HFF-Myc (cell line): ENCODE data around the gene KCNJ6.

Experiments used
- DNase-seq: peaks from one replicate; pipeline ENCODE4 v3.0.0-alpha.2; 2011; ENCODE audit warnings: low read depth; ENCODE audit errors: extremely low read depth
- H3K4me3 ChIP-seq: replicated peaks from 2 replicates; pipeline ENCODE4 v1.5.1; 2011; ENCODE audit warnings: low read depth, mild to moderate bottlenecking, control low read depth, low read length
- CTCF ChIP-seq: IDR thresholded peaks from 2 replicates; pipeline ENCODE4 v1.5.1; 2012; ENCODE audit warnings: mild to moderate bottlenecking, low read depth, low read length, control low read depth; ENCODE audit errors: missing control alignments

KCNJ6 gene

GRCh38 chr21:37751268-37751975 is 164.8 kb downstream of the KCNJ6 start:
- DNase-seq, result no peak
- H3K4me3 ChIP-seq, result no peak overlapping the region
- TF ChIP-seq CTCF, result no peak

- H3K4me3 ChIP-seq, result no peak overlapping the region
- TF ChIP-seq CTCF, result no peak
- DNase-seq, result no peak
Observed at GRCh38 chr21:37749132-37749531, 167.1 kb downstream of the KCNJ6 start.

GRCh38 chr21:37748351-37748750 is 167.9 kb downstream of the KCNJ6 start:
- no peak for TF ChIP-seq CTCF
- H3K4me3 ChIP-seq, result no peak overlapping the region
- no peak for DNase-seq

GRCh38 chr21:37746849-37747248 is 169.4 kb downstream of the KCNJ6 start:
- no peak overlapping the region for H3K4me3 ChIP-seq
- no peak for TF ChIP-seq CTCF
- DNase-seq, result no peak

GRCh38 chr21:37744551-37744950 is 171.7 kb downstream of the KCNJ6 start:
- no peak for TF ChIP-seq CTCF
- no peak for DNase-seq
- no peak overlapping the region for H3K4me3 ChIP-seq

GRCh38 chr21:37742532-37742931 is 173.7 kb downstream of the KCNJ6 start:
- DNase-seq, result no peak
- TF ChIP-seq CTCF, result no peak
- H3K4me3 ChIP-seq, result no peak overlapping the region

GRCh38 chr21:37742115-37742514 is 174.1 kb downstream of the KCNJ6 start:
- no peak for DNase-seq
- TF ChIP-seq CTCF, result no peak
- H3K4me3 ChIP-seq, result no peak overlapping the region
